Measurements from ENCODE around the gene C17orf107. TPM values are rescaled to one million over a fixed set of nuclear protein-coding genes. Genes with fewer than 3 reads are reported as not detected.

C17orf107 gene
- polyA plus RNA-seq, 1 donor from 2014 or later = 0.45 TPM

DNA sequence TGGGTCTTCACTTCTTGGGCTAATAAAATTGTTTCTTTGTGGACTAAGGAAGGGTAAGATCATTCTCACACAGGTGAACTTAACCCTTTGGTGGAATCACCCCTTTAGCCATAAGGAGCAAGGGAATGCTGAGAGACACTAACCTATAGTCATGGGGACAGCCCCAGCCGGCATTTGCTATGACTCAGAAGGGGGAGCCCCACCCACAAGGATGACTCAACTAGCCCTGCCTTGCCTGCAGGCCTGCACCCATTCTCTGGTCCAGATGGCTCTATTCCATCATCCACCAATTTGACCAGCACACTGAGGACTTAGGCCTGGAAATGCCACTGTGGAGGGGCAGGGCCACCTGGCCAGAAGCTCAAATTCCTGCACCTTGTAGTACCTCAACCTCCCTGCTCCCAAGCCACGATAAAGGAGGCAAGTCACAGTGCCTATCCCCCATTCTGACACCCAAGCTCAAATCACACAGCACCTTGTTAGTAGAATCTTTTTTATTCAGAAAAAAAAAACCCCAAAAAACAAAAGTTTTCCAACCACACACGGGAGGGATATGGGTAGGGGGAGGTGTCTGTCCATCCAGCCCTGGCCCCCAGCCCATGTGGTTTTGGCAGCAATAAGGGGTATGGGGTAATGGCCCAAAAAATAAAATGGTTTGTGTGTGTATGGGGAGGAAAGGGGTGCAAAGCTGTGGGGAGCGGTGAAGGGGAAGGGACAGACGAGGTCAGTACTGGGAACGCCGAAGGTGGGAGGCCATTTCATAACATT lies 46.0 kb downstream of the C17orf107 start:
- Histone ChIP-seq H3F3A (ENCODE audit: insufficient read depth, low read length, poor library complexity, severe bottlenecking) (no peaks in the 10 kb centered on the region), H2AFZ (ENCODE audit: low read depth, low read length) (no peak overlapping the region), H3K79me2 (replicated peaks; ENCODE audit: insufficient read depth, low read length) (peaks cover 16% of the 10 kb centered on the region), H3K9me2 (ENCODE audit: insufficient read depth, low read length) (no peaks in the 10 kb centered on the region), H3K4me2 (ENCODE audit: low read length) (no peak overlapping the region), H3K9ac (ENCODE audit: low read length) (no peak overlapping the region), H3K27ac (ENCODE audit: low read length) (no peak overlapping the region), H3K4me3 (ENCODE audit: low read length) (no peak overlapping the region), H3K27me3 (ENCODE audit: insufficient read depth, low read depth, low read length) (peaks cover 3% of the 10 kb centered on the region), H4K20me1 (ENCODE audit: insufficient read depth) (no peaks in the 10 kb centered on the region), H3K36me3 (ENCODE audit: insufficient read depth, low read length) (no peaks in the 10 kb centered on the region), H3K9me3 (ENCODE audit: low read length) (no peaks in the 10 kb centered on the region)
- no peak for TF ChIP-seq SMC3 (conservative IDR thresholded peaks at IDR 0.05; ENCODE audit: poor library complexity)
- TF ChIP-seq RAD21 (conservative IDR thresholded peaks at IDR 0.05) = no peak
- TF ChIP-seq, protein P1, sequence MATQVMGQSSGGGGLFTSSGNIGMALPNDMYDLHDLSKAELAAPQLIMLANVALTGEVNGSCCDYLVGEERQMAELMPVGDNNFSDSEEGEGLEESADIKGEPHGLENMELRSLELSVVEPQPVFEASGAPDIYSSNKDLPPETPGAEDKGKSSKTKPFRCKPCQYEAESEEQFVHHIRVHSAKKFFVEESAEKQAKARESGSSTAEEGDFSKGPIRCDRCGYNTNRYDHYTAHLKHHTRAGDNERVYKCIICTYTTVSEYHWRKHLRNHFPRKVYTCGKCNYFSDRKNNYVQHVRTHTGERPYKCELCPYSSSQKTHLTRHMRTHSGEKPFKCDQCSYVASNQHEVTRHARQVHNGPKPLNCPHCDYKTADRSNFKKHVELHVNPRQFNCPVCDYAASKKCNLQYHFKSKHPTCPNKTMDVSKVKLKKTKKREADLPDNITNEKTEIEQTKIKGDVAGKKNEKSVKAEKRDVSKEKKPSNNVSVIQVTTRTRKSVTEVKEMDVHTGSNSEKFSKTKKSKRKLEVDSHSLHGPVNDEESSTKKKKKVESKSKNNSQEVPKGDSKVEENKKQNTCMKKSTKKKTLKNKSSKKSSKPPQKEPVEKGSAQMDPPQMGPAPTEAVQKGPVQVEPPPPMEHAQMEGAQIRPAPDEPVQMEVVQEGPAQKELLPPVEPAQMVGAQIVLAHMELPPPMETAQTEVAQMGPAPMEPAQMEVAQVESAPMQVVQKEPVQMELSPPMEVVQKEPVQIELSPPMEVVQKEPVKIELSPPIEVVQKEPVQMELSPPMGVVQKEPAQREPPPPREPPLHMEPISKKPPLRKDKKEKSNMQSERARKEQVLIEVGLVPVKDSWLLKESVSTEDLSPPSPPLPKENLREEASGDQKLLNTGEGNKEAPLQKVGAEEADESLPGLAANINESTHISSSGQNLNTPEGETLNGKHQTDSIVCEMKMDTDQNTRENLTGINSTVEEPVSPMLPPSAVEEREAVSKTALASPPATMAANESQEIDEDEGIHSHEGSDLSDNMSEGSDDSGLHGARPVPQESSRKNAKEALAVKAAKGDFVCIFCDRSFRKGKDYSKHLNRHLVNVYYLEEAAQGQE (IDR thresholded peaks at IDR 0.05; ENCODE audit: borderline replicate concordance) = no peak
- TF ChIP-seq TAF1 (IDR thresholded peaks at IDR 0.05; ENCODE audit: low read depth) = no peak
- TF ChIP-seq MXI1 (conservative IDR thresholded peaks at IDR 0.05; ENCODE audit: poor library complexity, severe bottlenecking) = no peak
- TF ChIP-seq, protein P2, sequence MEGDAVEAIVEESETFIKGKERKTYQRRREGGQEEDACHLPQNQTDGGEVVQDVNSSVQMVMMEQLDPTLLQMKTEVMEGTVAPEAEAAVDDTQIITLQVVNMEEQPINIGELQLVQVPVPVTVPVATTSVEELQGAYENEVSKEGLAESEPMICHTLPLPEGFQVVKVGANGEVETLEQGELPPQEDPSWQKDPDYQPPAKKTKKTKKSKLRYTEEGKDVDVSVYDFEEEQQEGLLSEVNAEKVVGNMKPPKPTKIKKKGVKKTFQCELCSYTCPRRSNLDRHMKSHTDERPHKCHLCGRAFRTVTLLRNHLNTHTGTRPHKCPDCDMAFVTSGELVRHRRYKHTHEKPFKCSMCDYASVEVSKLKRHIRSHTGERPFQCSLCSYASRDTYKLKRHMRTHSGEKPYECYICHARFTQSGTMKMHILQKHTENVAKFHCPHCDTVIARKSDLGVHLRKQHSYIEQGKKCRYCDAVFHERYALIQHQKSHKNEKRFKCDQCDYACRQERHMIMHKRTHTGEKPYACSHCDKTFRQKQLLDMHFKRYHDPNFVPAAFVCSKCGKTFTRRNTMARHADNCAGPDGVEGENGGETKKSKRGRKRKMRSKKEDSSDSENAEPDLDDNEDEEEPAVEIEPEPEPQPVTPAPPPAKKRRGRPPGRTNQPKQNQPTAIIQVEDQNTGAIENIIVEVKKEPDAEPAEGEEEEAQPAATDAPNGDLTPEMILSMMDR (IDR thresholded peaks at IDR 0.05; ENCODE audit: poor library complexity, severe bottlenecking) = no peak
- TF ChIP-seq EZH2 (IDR thresholded peaks at IDR 0.05; ENCODE audit: borderline replicate concordance, insufficient read depth, low read length, poor library complexity, severe bottlenecking) = no peak
- no peak for TF ChIP-seq EP300 (conservative IDR thresholded peaks at IDR 0.05; ENCODE audit: poor library complexity, severe bottlenecking)
- TF ChIP-seq POLR2AphosphoS5 (IDR thresholded peaks at IDR 0.05) = no peak

DNA sequence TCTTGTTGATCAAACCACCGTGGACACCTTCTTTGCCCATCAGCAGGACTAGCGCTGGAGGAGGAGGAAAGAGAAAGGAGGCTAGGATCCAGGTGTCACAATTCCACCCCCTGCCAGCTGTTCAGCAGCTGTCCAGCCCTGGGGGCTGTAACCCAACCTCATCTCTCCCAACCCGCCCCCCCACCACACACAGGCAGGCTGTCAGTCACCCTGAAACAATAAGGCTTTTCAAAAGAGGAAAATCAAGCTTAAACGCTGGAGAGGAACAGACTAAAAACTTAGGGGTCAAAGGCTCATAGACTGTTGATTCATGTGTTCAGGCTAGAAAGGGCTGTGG lies 46.6 kb downstream of the C17orf107 start:
- no peak overlapping the region for H2AFZ ChIP-seq (ENCODE audit: low read depth, low read length)
- no peak overlapping the region for H3K27ac ChIP-seq (ENCODE audit: low read length)

More for the DNA sequence above, 46.6 kb downstream of the C17orf107 start:
- H3K9ac ChIP-seq (ENCODE audit: low read length) = no peak overlapping the region
- TF ChIP-seq POLR2AphosphoS5 (IDR thresholded peaks at IDR 0.05) (no peak), RAD21 (conservative IDR thresholded peaks at IDR 0.05) (no peak), TAF1 (IDR thresholded peaks at IDR 0.05; ENCODE audit: low read depth) (no peak), MXI1 (conservative IDR thresholded peaks at IDR 0.05; ENCODE audit: poor library complexity, severe bottlenecking) (no peak), EZH2 (IDR thresholded peaks at IDR 0.05; ENCODE audit: borderline replicate concordance, insufficient read depth, low read length, poor library complexity, severe bottlenecking) (no peak), SMC3 (conservative IDR thresholded peaks at IDR 0.05; ENCODE audit: poor library complexity) (no peak), EP300 (conservative IDR thresholded peaks at IDR 0.05; ENCODE audit: poor library complexity, severe bottlenecking) (no peak)
- TF ChIP-seq, protein P2 (IDR thresholded peaks at IDR 0.05; ENCODE audit: poor library complexity, severe bottlenecking) = no peak
- TF ChIP-seq, protein P1 (IDR thresholded peaks at IDR 0.05; ENCODE audit: borderline replicate concordance) = no peak
- no peaks in the 10 kb centered on the region for H4K20me1 ChIP-seq (ENCODE audit: insufficient read depth)
- H3K79me2 ChIP-seq (replicated peaks; ENCODE audit: insufficient read depth, low read length) = peaks cover 12% of the 10 kb centered on the region
- H3K9me2 ChIP-seq (ENCODE audit: insufficient read depth, low read length) = no peaks in the 10 kb centered on the region
- H3F3A ChIP-seq (ENCODE audit: insufficient read depth, low read length, poor library complexity, severe bottlenecking) = no peaks in the 10 kb centered on the region
- peaks cover 3% of the 10 kb centered on the region for H3K27me3 ChIP-seq (ENCODE audit: insufficient read depth, low read depth, low read length)
- H3K9me3 ChIP-seq (ENCODE audit: low read length) = no peaks in the 10 kb centered on the region
- no peak overlapping the region for H3K4me2 ChIP-seq (ENCODE audit: low read length)
- no peaks in the 10 kb centered on the region for H3K36me3 ChIP-seq (ENCODE audit: insufficient read depth, low read length)
- H3K4me3 ChIP-seq (ENCODE audit: low read length) = no peak overlapping the region

Measured in neural cell (in vitro differentiated cells).